ENCODE data around the gene HOXC6. TPM values are rescaled to one million over a fixed set of nuclear protein-coding genes. Genes with fewer than 3 reads are reported as not detected.

The HOXC6 gene
- total RNA-seq, 6 experiments from 2014 or later, result 0.12 to 2.1 (median 1.6) TPM

GRCh38 chr12:54016478-54016964, 11.7 kb upstream of the HOXC6 start:
- Mint-ChIP-seq H3K36me3 (ENCODE audit: low read depth) (no peaks in the 10 kb centered on the region), H3K4me3 (peak overlapping the region; percentile 89), H3K27me3 (ENCODE audit: insufficient read depth) (peaks cover 53% of the 10 kb centered on the region), H3K9me3 (no peaks in the 10 kb centered on the region), H3K27ac (no peak overlapping the region; the same call in 1 of the 2 replicates), H3K4me1 (ENCODE audit: low read depth) (peaks cover 23% of the 10 kb centered on the region)
- TF ChIP-seq CTCF (IDR thresholded peaks at IDR 0.05), result no peak
- DNase-seq, result peak; percentile 68

GRCh38 chr12:54017027-54017788, 11.0 kb upstream of the HOXC6 start:
- peaks cover 56% of the 10 kb centered on the region for H3K27me3 Mint-ChIP-seq (ENCODE audit: insufficient read depth)
- no peak for DNase-seq
- H3K27ac Mint-ChIP-seq, result peak overlapping the region; percentile 64

GRCh38 chr12:54017878-54018467, 10.3 kb upstream of the HOXC6 start:
- peaks cover 57% of the 10 kb centered on the region for H3K27me3 Mint-ChIP-seq (ENCODE audit: insufficient read depth)
- no peak for TF ChIP-seq CTCF (IDR thresholded peaks at IDR 0.05)
- DNase-seq, result peak; percentile 28
- peaks cover 20% of the 10 kb centered on the region for H3K4me1 Mint-ChIP-seq (ENCODE audit: low read depth)
- peak overlapping the region; percentile 64 for H3K27ac Mint-ChIP-seq
- H3K9me3 Mint-ChIP-seq, result no peaks in the 10 kb centered on the region
- H3K4me3 Mint-ChIP-seq, result peak overlapping the region; percentile 89
- H3K36me3 Mint-ChIP-seq (ENCODE audit: low read depth), result no peaks in the 10 kb centered on the region

More at GRCh38 chr12:54017027-54017788, 11.0 kb upstream of the HOXC6 start:
- H3K4me3 Mint-ChIP-seq, result peak overlapping the region; percentile 89
- no peak for TF ChIP-seq CTCF (IDR thresholded peaks at IDR 0.05)
- H3K4me1 Mint-ChIP-seq (ENCODE audit: low read depth), result peaks cover 20% of the 10 kb centered on the region
- H3K36me3 Mint-ChIP-seq (ENCODE audit: low read depth), result no peaks in the 10 kb centered on the region
- no peaks in the 10 kb centered on the region for H3K9me3 Mint-ChIP-seq

- no peak for TF ChIP-seq CTCF (IDR thresholded peaks at IDR 0.05)
- no peaks in the 10 kb centered on the region for H3K36me3 Mint-ChIP-seq (ENCODE audit: low read depth)
These were observed 9.7 kb upstream of the HOXC6 start for GRCh38 chr12:54018468-54018984.

GRCh38 chr12:54019091-54019811, 9.0 kb upstream of the HOXC6 start:
- no peak for DNase-seq
- peaks cover 14% of the 10 kb centered on the region for H3K4me1 Mint-ChIP-seq (ENCODE audit: low read depth)
- peaks cover 58% of the 10 kb centered on the region for H3K27me3 Mint-ChIP-seq (ENCODE audit: insufficient read depth)
- H3K9me3 Mint-ChIP-seq, result no peaks in the 10 kb centered on the region
- no peak for TF ChIP-seq CTCF (IDR thresholded peaks at IDR 0.05)
- no peaks in the 10 kb centered on the region for H3K36me3 Mint-ChIP-seq (ENCODE audit: low read depth)
- H3K27ac Mint-ChIP-seq, result no peak overlapping the region
- H3K4me3 Mint-ChIP-seq, result no peak overlapping the region

More at GRCh38 chr12:54018468-54018984, 9.7 kb upstream of the HOXC6 start:
- peaks cover 57% of the 10 kb centered on the region for H3K27me3 Mint-ChIP-seq (ENCODE audit: insufficient read depth)
- H3K27ac Mint-ChIP-seq, result no peak overlapping the region; the same call in 1 of the 2 replicates
- H3K9me3 Mint-ChIP-seq, result no peaks in the 10 kb centered on the region
- peak overlapping the region; percentile 89; the same call in 1 of the 2 replicates for H3K4me3 Mint-ChIP-seq
- DNase-seq, result no peak
- peaks cover 20% of the 10 kb centered on the region for H3K4me1 Mint-ChIP-seq (ENCODE audit: low read depth)
